Measurements from ENCODE around the gene M1AP. TPM values are rescaled to one million over a fixed set of nuclear protein-coding genes. Genes with fewer than 3 reads are reported as not detected.

M1AP gene
- total and polyA plus RNA-seq, 2 of the 4 experiments (the other 2 are of a cell fraction) = 0.03 TPM; not detected in 1

DNA sequence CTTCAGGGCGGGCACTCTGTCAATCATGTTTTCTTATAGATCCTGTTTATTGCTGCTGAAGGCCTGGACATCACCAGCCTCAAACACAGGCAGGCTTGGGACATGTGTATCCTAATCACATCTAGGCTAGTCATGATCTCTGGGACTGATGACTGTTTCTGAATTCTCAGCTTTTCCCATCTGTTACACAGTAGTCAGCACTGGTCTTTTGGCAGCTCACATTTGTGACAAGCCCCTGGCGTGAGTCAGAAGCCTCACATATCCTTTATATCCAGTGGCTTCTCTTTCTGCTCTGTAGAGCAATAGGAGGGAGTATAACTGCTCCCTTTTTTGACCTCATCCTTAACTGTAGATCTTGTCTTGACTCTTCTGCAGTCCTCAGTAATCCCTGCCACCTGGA is 10.4 kb upstream of the M1AP start:
- H3K4me2 ChIP-seq (ENCODE audit: low read depth, low read length) = no peak overlapping the region
- H3K14ac ChIP-seq (replicated peaks; ENCODE audit: low read depth, low read length) = no peak overlapping the region
- peak; percentile 7 for ATAC-seq (ENCODE audit: low read depth)
- no peak overlapping the region for H4K8ac ChIP-seq (ENCODE audit: low read depth in 2 of 2, low read length in 2 of 2)
- peaks cover 6% of the 10 kb centered on the region for H3K4me1 ChIP-seq (ENCODE audit: control insufficient read depth, insufficient read depth, low read length)
- no peak overlapping the region for H3K23ac ChIP-seq (ENCODE audit: low read depth, low read length)
- H2AK9ac ChIP-seq (replicated peaks; ENCODE audit: low read depth, low read length, poor library complexity) = no peak overlapping the region
- in situ Hi-C loops (cut with MboI; ENCODE audit: low sequenced_read_pairs) (no loop called here), dilution Hi-C loops (cut with HindIII; ENCODE audit: low sequenced_read_pairs, unreplicated experiment) (no loop called here), intact Hi-C loops (cut with micrococcal nuclease) (no loop called here)
- H2AK5ac ChIP-seq (ENCODE audit: low read depth, low read length) = no peak overlapping the region
- CTCF ChIA-PET = no interaction called here
- H3K9me3 ChIP-seq (ENCODE audit: control insufficient read depth, insufficient read depth, low read length) = no peaks in the 10 kb centered on the region
- POLR2A ChIA-PET (ENCODE audit: unreplicated experiment) = no interaction called here
- peak; percentile 91 for DNase-seq
- H4K5ac ChIP-seq (ENCODE audit: low read depth, low read length) = no peak overlapping the region
- no peak overlapping the region for H3K9ac ChIP-seq (ENCODE audit: low read depth, low read length)
- no peaks in the 10 kb centered on the region for H3K36me3 ChIP-seq (ENCODE audit: control insufficient read depth, insufficient read depth, low read length)
- no peak overlapping the region for H2BK20ac ChIP-seq (ENCODE audit: low read depth, low read length)
- TF ChIP-seq MAZ (IDR thresholded peaks at IDR 0.05; ENCODE audit: borderline replicate concordance, low read depth, low read length) (no peak), SMC3 (IDR thresholded peaks at IDR 0.05; ENCODE audit: low read depth, low read length) (no peak), MAFK (IDR thresholded peaks at IDR 0.05; ENCODE audit: low read depth, low read length) (peak; percentile 27; the same call in 1 of the 2 replicates), RCOR1 (IDR thresholded peaks at IDR 0.05; ENCODE audit: insufficient replicate concordance, low read length) (no peak)
- TF ChIP-seq, protein P1, sequence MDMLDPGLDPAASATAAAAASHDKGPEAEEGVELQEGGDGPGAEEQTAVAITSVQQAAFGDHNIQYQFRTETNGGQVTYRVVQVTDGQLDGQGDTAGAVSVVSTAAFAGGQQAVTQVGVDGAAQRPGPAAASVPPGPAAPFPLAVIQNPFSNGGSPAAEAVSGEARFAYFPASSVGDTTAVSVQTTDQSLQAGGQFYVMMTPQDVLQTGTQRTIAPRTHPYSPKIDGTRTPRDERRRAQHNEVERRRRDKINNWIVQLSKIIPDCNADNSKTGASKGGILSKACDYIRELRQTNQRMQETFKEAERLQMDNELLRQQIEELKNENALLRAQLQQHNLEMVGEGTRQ (IDR thresholded peaks at IDR 0.05; ENCODE audit: low read depth, low read length) = no peak
- TF ChIP-seq, protein P2, sequence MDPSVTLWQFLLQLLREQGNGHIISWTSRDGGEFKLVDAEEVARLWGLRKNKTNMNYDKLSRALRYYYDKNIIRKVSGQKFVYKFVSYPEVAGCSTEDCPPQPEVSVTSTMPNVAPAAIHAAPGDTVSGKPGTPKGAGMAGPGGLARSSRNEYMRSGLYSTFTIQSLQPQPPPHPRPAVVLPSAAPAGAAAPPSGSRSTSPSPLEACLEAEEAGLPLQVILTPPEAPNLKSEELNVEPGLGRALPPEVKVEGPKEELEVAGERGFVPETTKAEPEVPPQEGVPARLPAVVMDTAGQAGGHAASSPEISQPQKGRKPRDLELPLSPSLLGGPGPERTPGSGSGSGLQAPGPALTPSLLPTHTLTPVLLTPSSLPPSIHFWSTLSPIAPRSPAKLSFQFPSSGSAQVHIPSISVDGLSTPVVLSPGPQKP (IDR thresholded peaks at IDR 0.05; ENCODE audit: borderline replicate concordance, low read depth, low read length) = no peak
- H2AFZ ChIP-seq (replicated peaks; ENCODE audit: low read length, poor library complexity) = no peak overlapping the region
- 60% methylated on average over 1 of the region's 2 CpGs; no CpG with 5 or more reads in 1 of the 2 experiments for WGBS, 2 experiments (ENCODE audit: extremely low coverage in 2 of 2, insufficient read length in 1 of 2)
- peaks cover 6% of the 10 kb centered on the region for H3K9me1 ChIP-seq (ENCODE audit: insufficient read depth, low read length)
- no peak overlapping the region for H3K27ac ChIP-seq (ENCODE audit: insufficient read depth, low read length)
- no peaks in the 10 kb centered on the region for H4K20me1 ChIP-seq (ENCODE audit: insufficient read depth, low read length)
- no peak overlapping the region for H2BK5ac ChIP-seq (ENCODE audit: low read depth, low read length, poor library complexity, severe bottlenecking)
- H3K18ac ChIP-seq (ENCODE audit: low read depth, low read length) = no peak overlapping the region
- no peak overlapping the region for H3K56ac ChIP-seq (ENCODE audit: extremely low read depth, insufficient read depth, low read length)
- H2BK15ac ChIP-seq (ENCODE audit: low read depth, low read length) = no peak overlapping the region
- no peak overlapping the region for H3K4me3 ChIP-seq (ENCODE audit: insufficient read depth, low read depth, low read length)
- no peaks in the 10 kb centered on the region for H3K27me3 ChIP-seq (ENCODE audit: control insufficient read depth, insufficient read depth, low read length)
- 0 out of 4 replicates have a peak, but pooled peaks cover 0 to 5% of the 10 kb centered on the region in 2 experiments for H3K79me1 ChIP-seq (ENCODE audit: low read depth in 1 of 2, low read length in 2 of 2)
- H2BK120ac ChIP-seq (ENCODE audit: low read depth, low read length) = no peak overlapping the region
- no TSS peak for BruUV-seq (replicated peaks)
- H4K91ac ChIP-seq (ENCODE audit: insufficient read depth, low read depth, low read length) = no peak overlapping the region
- H3K4ac ChIP-seq (ENCODE audit: low read depth, low read length) = no peak overlapping the region
